CD4-positive, alpha-beta T cell treated with Interleukin-12 subunit alpha and Interleukin-12 subunit beta, for 1 hour (primary cell): ENCODE results near the gene PPP1R9A.

Experiments used
- DNase-seq: peaks from one replicate; pipeline ENCODE4 v3.0.0-alpha.2; 2020

Gene PPP1R9A

DNA sequence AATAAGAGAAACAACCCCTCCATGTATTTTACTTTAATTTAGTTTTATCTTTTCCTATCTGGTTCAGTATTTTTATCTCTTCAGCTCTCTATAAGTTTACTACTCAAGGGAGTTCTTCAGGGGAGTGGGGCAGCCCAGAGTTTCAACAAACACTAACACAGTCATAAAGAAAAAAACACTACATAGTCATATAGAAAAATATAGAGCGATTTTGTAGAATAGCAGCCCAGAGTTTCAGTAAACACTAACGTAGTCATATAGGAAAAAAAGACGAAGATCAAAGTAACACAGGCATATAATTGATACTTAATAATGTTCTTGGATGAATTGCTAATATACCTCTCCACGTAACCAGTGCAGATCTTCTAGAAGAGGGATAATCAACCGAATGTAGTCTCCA is 362.2 kb downstream of the PPP1R9A start:
- DNase-seq: no peak

DNA sequence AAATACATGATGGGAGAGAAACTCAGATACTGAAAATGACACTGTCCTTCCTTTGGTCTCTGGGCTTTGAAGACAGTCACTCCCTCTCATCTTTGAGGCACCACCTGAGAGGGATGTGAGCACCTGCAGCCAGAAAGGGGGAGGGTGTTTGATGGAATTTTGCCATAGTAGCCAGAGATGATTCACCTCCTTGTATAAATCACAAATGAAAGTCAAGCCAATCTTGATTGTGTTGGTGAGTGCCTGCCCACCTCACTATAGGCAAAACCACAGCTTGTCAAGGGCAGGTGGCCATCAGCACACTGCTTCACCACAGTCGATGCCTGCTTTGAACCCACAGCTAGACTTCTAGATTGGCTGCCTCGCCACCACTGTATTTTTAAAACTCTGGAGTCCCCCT is 368.7 kb downstream of the PPP1R9A start:
- no peak for DNase-seq

DNA sequence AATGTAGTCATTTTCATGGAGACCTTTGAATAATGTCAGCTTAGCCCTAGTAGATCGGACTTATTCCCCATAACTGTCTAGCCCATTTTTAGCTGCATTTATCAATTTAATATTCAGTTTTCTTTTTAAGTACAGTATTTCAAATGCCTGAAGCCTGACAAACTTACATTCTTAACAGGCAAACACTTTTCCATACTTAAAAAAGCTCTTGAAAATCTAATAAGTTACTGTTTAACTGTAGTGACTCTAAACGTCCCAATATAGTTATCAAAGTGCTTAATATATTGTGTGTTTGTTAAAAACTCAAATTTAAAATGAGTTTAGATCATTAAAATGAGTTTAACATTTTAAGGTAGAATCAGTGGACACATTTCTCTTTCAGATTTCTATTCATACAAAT is 372.0 kb downstream of the PPP1R9A start:
- no peak for DNase-seq

DNA sequence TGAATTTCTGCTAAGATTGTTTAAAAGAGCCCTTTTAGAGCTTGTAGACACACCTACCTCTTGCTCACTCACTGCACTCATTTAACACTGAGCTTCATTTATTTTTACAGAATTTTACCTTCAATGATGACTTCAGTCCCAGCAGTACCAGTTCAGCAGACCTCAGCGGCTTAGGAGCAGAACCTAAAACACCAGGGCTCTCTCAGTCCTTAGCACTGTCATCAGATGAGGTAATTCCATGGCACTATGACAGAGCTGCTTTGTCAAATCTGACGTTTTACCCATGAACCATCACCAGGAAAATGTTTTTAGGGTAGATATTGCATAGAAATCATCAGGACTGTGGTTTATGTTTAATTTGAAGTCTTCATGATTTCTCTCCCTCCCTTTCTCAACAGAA is 378.7 kb downstream of the PPP1R9A start:
- no peak for DNase-seq

DNA sequence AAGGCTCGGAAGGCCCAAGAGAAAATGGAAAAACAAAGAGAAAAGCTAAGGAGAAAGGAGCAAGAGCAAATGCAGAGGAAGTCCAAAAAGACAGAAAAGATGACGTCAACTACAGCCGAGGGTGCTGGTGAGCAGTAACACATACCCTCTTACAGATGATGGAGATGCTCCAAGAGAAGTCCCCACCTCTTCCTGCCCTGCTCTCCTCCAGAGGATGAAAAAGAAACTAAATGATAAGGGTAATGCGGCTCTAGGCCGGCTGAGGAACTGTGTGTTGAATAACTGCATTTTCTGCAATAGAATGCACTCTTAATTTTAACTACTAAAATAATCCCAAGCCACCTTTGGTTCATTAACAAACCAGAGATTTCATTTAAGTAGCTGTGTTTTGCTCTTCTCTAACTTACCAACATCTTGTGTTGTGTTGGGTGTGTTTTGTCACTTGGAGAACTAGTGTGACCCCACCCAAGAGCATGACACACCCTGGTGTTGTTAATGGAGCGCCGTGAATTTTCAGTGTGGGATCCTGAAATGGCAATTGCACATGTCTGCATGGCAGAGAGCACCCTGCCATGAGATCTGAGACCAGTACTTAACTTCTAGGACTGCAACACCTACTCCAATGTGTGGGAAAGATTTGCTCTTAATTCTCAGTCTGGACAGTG is 382.9 kb downstream of the PPP1R9A start:
- no peak for DNase-seq

DNA sequence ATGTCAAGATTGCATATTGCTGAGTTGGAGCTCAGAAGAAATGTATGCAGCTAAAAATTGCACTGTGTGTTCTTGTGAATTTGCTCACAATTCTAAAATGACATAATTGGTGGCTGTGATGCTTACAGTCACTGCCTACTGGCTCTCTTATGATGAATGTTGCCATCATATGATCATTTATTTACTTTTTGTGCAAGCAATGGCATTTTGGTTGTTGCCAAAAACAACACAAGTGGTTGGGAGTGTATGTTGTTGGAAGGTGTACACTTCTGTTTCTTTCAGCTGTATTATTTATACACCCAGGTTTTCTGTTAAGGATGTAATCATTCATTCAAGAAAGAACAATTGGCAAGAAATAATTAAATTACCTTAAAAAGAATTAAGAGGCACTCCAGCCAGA is 388.0 kb downstream of the PPP1R9A start:
- no peak for DNase-seq

DNA sequence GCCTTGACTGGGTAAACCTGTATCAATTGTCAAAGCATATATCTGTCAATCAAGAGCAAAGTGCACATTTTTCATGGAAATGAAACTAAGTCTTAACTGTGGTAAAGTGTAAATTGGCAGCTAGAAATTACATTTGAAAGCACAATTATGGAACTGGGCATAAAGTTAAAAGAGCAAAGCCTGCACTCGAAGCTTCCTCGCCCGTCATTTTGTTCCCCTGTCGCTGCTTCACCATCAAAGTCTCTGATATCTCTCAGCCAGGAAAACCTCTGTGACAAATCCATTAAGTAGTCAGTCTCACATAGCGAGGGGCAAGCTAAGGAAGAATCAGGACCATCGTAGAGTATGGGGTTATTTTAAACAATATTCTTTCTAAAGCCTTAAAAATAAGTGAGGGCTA is 389.1 kb downstream of the PPP1R9A start:
- no peak for DNase-seq

DNA sequence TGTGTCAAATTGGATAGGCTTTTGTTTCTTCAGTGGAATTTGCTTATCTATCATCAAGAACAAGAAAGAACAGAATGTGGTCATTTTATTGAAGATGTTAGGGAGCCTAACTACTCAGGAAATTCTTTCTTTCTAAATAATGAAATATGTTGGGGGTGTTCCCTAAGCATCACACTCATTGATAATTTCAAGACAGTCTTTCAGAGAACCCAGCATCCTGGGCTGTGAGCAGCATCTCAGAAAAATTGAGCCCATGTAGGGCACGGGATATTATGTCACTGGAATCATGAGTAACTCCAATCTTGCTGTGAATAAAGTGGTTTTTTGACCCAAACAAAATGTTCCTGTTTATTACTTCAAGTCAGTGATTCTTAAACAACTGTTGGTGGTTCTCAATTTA is 389.6 kb downstream of the PPP1R9A start:
- no peak for DNase-seq

DNA sequence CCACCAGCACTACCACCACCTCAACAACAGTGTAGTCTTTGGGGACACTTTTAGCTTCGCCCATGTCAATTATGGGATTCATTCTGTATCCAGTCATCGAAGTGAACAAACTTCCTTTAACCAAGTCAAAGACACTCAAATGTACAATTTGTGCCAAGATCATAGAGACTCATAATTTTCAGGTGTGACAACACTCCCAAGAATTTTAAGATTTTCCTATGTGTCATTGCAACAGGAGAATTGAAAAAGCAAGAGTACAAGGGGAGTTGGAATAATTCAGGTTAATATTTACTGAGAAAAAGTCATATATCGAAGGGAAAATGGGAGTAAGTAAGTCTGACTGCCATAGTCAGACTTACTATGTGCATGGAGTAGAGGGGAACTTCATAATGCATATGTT is 390.7 kb downstream of the PPP1R9A start:
- DNase-seq: no peak

DNA sequence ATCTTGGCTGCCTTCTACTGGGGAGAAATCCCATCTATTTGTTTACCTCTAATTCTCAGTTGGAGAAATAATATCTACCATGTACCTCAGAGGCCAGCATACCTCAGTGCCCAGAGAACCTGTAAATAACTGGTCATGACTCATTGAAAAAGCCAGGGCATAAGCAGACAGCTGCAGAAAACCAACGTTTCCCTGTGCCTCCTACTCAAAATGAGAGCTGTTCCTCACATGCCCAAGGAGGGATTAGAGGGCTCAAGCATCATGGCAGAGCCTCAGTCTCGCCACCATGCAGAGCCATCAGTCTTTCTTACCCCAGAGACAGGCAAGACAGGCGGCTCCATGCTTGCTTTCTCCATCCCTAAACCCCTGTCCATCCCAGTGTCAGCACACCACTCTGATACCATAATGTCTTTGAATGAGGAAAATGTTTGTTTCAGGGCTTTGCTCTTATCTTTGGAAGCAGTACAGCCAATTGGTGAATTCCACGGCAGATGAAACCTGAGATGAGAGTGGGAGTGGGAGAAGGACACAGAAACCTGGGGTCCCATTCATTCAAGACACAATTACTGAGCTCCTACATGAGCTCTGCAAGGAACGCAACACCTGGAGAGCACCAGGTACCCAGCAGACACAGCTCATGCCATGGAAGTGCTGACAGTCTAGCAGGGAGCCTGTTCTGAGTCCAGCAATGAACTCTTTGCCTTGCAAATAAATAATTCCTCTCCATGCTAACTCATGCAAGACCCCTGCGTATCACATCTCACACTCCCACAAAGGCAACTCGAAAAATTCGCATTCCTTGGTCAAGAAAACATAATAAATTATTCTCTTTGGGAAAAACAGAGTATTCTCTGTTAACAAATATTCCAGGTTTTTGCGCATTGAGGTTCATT is 395.9 kb downstream of the PPP1R9A start:
- no peak for DNase-seq

DNA sequence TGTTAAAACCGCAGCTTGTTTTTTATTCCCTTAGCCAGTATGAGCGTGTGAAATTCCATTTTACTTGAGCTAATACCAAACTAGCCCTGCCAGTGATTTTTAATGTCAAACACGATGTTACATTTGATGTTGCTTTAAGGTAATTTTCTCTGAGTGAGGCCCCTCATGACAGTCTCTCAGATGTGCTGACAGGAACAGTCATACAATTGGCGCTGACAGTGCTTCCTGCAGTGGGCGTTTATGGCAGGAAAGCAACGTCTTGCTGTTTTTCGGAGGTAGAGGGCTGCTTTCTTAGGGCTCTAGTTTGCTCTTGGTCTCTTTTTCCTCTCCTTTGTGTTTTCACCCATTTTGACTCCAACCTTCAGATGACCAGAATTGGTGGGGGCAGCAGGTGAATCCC is 397.6 kb downstream of the PPP1R9A start:
- DNase-seq: no peak

DNA sequence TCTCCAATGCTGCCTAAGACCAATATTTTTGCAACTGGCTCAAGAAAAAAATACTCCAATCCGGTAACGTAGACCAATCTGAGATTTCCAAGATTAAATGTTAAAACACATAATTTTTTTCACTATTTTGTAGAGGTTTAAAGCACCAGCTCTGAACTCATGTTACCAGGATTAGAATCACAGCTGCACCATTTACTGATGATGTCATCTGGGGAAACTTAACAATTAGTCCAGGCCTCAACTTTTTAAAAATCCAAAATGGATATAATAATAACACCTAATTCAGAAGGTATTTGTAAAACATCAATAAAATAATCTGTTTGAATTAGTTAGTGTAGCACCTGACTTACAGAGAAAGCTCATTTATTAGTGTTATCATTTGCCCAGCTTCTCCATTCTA is 402.6 kb downstream of the PPP1R9A start:
- no peak for DNase-seq

DNA sequence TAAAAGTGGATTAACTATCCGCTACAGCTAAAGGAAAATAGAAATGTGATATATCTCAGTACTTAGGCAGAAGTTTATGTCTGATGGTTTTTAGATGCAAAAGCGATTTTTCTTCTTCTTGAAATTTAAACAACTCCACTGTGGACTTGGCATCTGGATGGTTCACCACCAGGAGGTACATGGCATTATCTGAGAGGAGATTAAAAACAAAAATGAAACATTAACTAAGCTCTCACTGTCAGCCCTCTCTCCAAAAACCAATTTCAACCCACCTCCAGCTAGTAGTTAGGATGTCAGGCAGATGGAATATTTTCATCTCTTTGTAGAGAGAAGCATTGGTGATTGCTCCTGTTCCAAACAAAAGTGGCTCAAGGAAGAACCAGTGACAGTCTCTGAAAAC is 404.0 kb downstream of the PPP1R9A start:
- DNase-seq: no peak

DNA sequence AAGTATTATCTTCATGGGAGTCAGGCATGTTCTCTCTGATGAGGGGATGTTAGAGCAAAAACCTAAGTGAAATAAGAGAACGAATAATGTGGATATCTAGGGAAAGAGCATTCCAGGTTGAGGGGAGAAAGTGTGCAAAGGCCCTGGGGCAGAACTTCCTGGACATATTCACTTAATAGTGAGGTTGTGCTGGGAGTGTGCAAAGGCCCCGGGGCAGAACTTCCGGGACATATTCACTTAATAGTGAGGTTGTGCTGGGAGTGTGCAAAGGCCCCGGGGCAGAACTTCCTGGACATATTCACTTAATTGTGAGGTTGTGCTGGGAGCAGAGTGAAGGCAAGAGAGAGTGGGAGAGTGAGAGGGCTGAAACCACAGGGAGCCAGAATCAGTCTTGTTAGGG is 405.2 kb downstream of the PPP1R9A start:
- DNase-seq: no peak

DNA sequence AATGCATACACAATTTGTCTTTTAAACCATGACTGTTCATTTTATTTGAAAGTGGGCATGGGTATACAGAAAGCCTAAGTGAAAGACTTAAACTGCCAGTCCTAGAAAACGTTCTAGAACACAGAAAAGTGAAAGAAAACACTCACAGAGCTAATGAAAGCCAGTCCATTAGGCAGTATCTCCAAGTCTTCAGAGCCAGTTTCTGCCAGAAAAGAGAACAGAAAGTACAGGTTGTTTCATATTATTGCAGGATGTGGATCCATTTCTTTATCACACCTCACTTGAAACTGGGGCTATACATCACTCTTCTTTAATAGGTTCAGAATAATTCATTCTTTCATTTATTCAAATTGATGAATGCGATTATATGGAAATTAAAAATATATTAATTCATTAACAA is 409.2 kb downstream of the PPP1R9A start:
- no peak for DNase-seq

DNA sequence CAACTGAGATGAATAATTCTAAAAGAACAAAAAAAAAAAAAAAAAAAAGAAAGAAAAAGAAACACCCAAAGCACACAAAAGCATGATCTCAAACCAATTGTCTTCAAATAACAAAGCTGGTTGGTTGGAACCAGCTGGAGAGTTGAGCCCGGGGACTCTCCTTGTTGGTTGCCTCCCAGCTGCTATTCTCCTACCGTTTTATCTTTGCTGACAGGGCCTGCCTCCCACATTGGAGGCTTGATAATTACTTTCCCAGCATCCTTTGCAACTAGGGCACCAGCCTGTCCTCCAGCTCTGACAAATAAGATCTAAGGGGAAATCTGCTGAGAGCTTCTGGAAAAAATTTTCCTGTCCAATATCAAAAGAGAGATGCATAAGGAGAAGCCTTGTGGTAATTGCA is 410.2 kb downstream of the PPP1R9A start:
- DNase-seq: no peak

DNA sequence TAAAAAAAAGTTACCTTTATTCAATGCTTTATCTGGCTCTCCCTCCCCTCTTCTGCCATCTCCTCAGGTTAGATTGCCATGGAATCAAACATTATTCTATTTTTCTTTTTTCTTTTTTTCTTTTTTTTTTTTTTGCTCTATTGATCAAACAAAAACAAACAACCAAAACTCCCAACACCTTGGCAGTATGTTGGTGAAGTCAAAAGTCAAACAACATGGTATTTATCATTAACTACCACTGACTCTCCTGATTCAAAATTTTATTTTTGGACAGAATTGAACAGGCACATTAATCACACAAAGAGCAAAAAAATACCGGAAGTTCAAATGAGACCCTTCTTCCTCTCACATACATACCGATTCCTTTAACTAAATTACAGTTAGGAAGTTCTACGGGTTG is 410.6 kb downstream of the PPP1R9A start:
- no peak for DNase-seq

DNA sequence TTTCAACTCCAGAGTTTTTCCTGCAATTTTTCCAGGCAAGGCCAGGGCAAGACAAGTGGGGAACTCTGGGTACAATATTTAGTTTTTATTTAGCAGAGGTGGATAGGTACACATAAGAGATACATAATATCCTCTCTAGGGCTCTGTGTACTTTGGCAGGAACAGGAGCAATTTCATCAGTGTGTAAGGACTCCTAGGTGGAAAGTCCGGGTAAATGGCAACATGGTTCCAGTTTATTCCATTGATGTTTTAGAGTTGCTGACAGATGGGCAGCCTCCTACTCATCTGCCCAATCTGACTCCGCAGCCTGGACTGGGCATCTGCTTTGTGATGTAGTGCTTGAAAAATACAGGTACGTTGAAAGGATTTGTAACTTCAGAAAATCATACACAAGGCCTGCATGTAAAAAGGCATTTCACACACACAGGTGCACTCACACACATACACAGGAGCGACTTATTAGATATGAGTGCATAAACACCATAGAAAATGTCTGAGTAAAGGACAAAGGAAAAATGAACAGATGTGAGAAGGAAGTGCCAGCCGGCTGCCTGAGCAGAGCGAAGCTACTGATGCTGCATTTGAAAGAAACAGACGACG is 411.2 kb downstream of the PPP1R9A start:
- no peak for DNase-seq

DNA sequence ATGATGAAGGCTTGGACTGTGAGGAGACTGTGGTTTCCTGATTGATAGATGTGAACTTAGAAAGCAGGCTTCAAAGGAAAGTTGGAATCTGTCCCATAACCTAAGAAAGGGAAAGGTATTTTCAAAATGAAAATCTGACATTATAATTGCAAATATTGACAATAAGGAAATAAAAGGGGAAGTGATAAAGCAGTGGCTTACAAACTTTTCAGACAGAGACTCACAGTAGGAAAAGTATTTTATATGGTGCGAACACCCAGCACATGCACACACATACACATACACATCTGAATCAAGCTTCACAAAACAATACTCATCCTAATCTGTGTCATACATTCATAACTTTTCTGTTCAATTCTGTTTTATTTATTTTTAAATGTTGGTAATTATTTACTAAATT is 412.2 kb downstream of the PPP1R9A start:
- no peak for DNase-seq

DNA sequence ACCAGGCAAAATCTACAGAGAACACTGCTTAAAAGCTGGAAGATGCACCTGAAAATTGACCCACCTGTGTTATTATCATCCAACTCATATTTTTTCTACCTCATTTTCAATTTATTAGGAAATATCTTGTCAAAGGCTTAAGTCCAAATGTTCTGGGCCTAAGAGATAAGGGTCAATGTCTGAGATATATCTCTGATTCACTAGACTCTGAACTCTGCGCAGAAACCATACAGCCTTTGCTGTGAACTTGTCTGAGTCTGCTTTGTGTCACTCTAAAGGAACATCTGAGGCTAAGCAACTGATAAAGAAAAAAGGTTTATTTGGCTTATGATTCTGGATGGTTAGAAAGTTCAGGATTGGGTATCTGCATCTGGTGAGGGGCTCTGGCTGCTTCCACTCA is 413.3 kb downstream of the PPP1R9A start:
- DNase-seq: no peak

DNA sequence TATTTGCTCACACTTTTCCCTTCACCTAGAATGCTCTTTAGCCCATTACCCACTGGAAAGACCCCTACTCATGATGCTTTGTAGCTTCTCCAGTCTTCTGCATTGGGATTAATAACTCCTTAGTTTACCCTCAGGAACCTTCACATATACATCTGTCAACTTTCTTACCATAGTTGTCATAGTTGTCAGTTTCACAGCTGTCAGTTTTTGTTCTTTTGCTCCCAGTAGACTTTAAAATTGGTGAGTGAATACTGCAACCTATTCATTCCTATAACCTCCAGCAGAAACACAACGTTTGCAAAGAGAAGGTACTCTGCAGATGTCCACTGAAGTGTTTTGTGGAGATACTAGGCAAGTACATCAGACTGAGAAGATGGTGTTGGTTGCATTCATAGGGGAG is 414.3 kb downstream of the PPP1R9A start:
- no peak for DNase-seq

DNA sequence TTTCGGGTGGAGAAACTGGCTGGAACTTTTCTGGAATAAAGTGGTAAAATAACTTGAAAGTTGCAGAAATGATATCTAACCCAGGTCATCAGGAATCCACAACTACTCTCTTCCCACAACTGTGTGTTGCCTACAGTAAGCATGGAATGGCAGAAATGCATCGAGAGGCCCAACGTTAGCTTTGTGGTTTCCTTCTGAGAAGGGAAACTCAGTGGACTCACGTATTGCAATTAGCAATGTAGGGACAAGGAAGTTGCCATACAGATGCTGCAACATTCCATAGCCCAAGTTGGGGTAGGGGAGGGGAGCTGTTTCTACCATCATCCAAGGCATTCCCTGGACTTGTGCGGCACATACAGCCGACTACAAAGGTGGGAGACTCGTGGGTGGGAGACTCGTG is 415.0 kb downstream of the PPP1R9A start:
- no peak for DNase-seq

DNA sequence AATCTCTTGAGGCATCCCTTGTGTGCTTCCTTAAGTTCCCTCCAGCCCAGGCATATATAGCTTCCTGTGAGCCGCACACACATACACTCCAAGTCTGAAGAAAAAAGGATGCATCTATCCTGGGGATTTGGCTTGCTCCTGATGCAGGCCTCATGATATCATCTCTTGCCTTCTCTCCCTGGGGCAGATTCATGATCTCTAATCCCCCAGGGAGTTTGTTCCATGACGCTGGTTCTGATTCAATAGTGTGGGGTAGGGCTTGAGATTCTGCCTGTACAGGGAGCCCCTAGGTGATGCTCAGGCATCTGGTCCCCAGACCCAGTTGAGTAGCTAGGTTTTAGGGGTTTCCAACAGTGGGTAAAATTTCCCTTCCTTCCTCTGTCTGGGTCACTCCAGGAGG is 415.5 kb downstream of the PPP1R9A start:
- DNase-seq: no peak

DNA sequence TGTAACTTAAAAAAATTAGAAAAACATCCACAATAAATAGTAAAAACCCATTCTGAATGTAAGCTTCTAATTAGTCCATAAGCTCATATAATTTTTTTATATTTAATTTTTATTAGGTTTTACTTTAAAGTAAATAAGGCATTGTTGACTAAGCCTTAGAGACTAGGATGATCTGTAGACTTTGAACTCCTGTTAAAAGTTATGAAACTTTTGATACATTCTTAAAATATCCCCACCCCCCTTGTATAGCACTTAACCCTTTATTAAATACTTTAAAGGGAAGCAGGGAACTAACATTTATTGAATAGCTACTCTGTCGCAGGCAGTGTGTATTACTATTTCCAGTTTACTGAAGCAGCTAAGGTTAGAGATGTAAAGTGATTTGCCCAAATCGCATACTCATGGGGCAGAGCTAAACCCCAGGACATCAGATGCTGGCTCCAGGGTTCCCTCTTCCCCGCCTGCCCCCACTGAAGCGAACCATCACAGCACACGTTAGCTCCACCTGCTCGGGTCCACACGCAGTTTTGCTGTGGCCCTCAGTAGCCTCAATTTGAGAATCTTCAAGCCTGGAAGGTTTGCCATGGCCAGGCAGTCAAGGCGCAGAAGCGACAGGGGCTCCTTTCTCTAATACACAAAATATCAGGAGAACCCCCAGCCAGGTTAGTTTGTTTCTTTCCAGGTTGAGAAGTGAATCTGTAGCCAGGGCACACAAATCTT is 416.2 kb downstream of the PPP1R9A start:
- DNase-seq: no peak
